SKM-1 treated with dmso at 0.1 percent for 144 hours (cell line): ENCODE measurements around the gene SLFNL1.

ENCODE experiments used
- DNase-seq: peaks from one replicate; lab custom pipeline; 2025; ENCODE audit not compliant: unreplicated experiment; lab: John Stamatoyannopoulos, UW

Gene SLFNL1

DNA sequence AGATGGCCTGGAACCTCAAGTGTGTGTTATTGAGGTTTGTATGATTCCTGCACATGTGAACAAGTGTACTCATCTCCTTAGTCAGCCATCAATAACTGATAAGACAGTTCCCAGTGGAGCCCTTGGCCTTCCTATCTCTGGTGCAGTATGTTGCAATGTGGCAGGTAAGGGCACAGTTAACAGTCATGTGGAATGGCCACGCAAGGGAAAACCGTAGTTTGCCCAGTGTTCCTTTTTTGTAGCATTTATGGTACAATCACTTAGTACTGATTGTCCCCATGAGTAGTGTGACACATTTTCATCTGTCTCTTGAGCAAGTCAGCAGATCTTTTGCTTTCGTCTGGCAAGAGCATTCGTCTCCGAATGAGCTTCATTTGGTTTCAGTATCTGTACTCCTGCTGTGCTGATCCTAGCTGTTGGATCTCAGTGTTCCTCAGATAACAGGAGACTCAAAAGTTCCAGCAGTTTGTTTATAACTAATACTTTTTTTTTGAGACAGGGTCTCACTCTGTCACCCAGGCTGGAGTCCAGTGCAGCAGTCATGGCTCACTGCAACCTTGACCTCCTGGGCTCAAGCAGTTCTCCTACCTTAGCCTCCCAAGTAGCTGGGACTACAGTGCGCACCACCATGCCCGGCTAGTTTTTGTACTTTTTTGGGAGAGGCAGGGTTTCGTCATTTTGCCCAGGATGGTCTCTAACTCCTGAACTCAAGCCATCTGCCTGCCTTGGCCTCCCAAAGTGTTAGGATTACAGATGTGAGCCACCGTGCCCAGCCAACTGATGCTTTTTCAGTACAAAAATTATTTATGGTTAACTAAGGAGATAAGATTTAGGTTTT lies 33.9 kb downstream of the SLFNL1 start:
- no peak for DNase-seq

DNA sequence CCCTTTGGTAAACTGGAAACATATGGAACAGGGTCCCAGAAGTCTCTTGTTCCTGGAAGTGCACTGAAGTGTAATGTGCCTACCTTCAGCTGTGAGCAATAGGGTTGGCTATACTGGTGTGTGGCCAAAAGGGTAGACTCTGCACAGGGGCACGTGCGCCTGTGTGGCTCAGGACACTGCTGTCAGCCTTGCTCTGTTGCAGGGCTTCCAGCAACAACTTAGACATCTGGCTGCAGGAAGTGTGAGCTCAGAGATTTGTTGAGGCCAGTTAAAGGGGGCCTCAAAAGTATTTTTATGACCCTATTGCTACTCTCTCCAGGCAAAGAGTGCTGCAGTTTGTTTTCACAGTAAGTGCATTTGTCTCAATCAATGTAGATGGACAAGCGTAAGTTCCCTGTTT lies 34.6 kb downstream of the SLFNL1 start:
- DNase-seq: no peak

DNA sequence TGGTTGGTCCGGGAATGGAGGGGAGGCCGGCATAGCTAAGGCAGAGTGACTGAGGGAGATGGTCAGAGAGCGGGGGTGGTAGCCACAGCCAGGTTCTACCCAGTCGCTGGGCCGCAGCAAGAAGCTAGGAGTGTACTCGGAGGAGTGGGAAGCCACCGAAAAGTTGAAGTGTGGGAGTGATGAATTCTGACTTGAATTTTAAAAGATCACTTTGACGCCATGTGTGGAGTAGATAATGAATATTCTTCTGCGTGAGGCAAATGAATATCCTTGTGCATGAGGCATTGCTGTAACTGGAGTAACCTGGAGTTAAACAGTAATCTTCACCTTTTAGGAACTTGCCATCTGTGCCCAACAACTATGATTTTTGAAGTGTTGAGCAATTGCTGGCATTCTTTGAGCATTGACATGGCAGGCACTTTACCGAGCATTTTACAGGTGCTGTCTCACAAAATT lies 35.2 kb downstream of the SLFNL1 start:
- no peak for DNase-seq

DNA sequence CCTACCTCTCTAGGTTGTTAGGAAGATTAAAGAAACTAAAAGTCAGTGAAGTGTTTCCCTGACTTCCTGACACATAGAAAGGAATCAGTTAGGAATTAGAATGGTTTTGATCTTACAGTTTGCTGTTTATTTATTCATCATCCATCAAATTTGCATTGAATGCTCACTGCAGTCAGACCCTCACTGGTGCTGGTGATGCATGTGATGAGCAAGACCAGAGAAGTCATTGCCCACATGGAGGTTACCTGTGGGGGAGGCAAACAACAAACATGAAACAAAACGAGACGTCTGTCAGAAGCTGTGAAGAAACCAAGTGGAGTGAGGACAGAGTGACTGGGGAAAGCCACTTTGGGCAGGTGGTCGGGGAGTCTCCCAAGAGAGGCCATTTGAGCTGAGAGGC lies 35.6 kb downstream of the SLFNL1 start:
- DNase-seq: no peak

DNA sequence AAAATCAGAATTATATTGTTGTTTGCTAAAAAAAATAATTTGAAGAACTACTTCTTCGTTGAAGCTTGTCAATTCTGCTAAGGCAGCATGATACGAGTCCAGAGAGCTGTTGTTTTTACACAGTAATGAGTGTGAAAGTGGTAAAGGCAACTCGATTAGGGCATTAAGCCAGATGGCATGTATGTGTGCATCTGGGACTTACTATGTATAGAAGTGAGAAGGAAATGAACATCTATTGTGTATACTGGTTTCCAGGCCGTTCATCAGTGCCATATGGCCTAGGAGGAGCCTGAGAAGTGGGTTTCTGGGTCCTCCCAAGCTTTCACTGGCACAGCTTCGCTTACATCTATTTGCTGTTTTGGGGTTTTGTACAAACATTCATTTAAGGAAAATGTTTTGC lies 36.4 kb downstream of the SLFNL1 start:
- DNase-seq: no peak

DNA sequence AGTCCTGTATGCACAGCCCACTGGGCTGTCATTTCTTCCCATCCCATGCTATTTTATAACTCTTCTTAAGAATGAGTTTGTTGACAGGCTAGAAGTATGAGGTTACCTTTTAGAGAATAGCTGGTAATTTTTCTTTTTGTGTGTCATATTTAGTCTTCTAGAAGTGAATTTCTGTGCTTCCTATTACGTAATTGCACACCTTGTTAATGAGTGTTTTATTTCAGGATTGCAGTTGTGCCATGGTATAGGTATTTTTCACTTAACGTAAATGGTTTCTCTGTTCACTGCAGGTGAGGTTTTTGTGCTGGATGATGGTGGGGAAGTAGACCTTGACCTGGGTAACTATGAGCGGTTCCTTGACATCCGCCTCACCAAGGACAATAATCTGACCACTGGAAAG lies 37.0 kb downstream of the SLFNL1 start:
- DNase-seq: no peak

DNA sequence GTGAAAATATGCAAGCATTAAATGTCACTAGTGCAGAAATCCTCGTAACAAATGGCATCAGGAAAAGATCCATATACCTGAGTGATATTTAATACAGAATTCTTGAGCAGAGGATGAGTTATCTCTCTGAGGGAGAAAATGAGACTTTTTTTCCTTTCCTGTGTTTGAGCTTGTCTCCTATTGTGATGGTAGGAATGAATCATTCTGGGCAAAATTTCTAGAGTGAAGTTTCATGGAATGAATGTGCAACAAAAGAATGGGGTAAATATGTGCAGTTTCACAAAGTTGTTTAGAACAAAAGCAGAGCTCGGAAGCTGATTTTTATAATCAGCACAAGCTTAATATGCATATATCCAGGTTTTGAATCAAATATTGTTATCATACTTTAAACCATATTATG lies 37.5 kb downstream of the SLFNL1 start:
- DNase-seq: no peak

DNA sequence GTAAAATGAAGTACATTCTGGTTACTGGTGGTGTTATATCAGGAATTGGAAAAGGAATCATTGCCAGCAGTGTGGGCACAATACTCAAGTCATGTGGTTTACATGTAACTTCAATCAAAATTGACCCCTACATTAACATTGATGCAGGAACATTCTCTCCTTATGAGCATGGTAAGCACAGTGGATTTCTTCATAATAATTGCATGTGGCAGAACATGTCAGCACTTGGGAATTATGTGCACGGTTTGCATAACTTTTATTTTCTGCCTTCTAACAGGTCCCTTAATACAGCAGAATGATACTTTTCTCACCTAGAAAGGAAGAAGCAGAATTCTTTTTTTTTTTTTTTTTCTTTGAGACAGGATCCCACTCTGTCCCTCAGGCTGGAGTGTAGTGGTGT lies 38.2 kb downstream of the SLFNL1 start:
- no peak for DNase-seq

DNA sequence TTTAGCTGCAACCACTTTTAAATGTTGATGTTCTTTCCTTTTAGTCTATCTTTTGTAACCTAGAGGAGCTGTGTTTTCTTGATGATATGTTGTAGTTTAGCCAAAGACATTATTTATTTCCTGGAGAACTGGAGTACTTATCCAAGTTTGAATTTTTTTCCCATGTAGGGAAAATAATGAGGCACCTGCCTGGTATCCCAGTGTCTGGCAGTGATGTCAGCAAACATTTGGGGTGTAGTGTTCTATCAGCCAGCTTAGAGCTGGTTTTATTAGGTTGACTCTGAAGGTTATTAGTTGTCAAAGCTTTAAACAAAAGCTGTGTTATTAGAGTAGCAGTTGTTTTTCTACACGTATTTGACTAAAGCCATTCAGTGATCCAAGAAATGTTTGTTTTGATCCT lies 38.8 kb downstream of the SLFNL1 start:
- no peak for DNase-seq

DNA sequence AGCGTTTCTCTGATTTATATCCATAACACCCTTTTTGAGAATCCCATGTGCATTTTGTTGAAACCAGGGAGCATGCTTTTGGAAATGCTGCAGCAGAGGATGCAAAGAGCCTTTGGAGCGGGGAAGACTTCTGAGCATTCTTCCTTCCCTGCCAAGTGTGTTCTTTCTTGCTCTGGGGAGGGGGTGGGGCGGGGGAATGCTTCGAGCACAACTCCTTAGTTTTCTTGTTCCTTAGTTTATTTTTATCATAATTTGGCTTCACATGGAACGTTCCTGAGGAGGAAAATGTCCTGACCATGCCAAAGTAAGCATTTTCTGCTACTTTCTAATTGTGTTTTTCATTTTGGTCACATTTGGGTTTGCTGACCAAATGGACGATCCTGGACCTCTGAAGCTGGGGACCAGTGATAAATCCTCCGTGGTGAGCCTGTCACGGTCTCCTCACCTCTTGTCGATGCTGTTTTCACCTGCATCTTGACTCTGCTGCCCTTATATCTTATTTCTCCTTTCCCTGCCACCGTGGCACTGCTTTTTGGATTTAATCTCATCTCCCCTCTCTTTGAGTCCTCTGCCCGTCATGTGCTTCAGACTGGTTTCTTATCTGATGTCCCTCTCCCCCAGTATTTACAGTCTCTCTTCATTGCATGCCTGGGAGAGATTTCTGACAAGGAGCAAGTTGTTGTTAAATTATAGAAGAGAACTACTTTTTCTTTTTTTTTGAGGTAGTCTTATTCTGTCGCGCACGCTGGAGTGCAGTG lies 39.7 kb downstream of the SLFNL1 start:
- no peak for DNase-seq

DNA sequence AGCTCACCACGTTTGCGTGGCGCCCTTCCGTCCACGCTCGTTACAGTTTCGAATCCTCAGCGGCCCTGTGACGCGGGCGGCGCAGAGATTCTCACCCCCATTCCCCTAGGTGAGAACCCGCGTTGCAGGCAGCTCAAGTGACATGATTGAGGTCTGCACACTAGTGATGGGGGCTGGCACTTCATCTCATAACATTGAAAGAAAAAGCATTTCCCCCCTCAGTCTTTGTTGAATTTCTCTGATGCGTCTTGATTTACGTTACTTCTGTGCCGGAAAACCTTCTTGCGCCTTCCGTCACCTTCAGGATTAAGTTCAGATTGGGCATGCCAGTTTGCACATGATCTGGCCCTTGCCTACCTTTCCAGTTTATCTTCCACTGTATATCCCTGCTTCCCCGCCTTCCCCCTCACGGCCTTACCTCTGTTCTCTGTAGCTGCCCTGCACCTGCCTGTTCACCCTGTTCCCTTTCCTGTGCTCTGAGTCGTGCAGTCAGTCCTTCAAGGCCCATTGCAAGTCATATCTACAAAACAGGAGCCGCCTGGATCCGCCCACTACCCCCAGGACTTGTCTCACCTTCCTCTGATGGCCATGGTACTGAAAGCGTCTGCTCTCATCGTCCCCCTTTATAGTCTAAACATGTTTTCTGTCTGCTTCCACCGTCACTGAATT lies 40.9 kb downstream of the SLFNL1 start:
- peak; percentile 30 for DNase-seq

DNA sequence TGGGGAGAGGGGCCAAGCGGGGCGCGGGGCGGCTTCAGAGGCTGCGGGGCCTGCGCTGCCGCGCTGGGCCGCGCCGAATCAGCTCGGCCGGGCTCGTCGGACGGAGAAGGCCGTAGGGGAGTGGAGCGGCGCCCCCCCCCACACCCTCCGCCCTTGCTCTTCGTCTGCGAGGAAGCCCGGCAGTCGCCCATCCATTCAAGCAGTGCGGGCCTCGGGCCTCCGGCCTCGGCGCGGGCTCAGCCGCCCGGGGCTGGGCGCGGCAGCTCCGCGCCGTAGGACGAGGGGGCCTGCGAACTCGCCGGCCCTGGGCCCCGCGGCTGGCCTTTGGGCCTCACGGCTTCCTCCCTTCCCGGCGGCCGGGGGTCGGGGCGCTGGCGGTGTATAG lies 41.5 kb downstream of the SLFNL1 start:
- no peak for DNase-seq

DNA sequence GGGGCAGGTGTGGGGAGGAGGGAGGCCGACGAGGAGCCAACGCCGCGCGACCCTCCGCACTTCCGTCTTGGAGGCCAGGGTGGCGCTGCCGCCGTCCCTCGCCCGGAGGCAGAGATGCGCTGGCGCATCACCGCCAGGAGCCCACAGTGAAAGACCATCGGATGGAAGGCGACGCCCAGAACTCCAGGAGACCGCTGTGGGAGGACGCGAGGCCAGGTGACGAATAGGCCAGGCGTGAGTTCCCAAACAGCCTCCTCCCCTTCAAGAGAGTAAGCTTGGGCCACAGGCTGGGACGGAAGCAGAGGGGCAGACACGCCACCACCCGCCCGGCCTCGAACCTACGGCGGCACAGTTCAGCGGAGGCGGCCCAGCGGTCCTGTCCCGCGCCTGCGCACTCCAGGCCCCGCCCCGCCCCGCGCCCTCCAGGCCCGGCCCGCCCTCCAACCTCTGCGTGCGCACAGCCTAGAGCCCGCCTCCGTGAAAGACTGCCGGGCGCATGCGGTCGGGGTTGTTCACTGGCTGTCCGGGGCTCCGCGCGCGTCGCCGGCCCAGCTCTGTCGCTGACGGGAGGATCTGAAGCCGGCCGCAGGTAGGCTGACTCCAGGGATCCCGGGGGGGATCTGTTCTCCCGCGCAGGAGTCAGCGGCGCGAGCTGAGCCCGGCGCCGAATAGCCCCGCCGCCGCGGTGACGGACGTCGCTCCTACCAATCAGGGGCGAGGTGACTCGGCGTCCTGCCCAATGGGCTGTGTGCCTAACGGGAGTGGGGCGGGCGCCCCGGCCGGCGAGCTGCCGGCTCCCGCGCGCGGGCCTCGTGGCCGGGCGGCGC lies 42.1 kb downstream of the SLFNL1 start, which contains the start of gene CTPS1:
Gene CTPS1 (plus strand): TSS at position 456 of the 827 bp plus-strand sequence. CDS start 3,595 bp downstream, outside the sequence.
- peak; percentile 89 for DNase-seq

DNA sequence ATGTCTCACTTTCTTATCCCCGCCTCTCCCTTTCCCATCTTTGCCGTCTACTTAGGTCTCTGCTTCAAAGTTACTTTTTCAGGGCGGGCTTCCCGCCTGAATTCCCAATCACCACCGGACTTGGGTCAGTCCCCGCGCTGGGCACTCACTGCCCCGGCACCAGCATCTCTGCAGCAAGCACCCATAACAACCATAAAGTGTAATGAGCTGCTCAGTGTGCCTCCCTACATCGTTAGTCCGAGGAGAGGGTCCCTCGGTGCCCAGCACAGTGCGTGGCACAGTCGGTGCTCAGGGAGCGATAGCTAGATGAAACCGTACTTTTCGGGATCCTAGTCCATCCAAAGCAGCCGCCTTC lies 42.7 kb downstream of the SLFNL1 start:
- DNase-seq: no peak

DNA sequence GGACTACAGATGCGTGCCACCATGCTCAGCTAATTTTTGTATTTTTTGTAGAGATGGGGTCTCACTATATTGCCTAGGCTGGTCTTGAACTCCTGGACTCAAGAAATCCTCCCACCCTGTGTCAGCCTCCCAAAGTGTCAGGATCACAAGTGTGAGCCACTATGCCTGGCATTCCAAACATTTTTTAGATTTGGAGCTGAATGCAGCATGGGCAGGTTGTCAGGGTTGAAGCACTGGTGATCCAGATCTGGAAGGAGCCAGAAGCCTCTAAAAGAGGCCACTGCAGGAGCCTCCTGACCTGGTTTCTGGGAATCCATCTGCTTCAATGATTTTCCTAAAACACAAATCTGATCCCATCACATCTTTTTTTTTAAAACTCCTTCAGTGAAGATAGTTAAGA lies 43.8 kb downstream of the SLFNL1 start:
- no peak for DNase-seq

DNA sequence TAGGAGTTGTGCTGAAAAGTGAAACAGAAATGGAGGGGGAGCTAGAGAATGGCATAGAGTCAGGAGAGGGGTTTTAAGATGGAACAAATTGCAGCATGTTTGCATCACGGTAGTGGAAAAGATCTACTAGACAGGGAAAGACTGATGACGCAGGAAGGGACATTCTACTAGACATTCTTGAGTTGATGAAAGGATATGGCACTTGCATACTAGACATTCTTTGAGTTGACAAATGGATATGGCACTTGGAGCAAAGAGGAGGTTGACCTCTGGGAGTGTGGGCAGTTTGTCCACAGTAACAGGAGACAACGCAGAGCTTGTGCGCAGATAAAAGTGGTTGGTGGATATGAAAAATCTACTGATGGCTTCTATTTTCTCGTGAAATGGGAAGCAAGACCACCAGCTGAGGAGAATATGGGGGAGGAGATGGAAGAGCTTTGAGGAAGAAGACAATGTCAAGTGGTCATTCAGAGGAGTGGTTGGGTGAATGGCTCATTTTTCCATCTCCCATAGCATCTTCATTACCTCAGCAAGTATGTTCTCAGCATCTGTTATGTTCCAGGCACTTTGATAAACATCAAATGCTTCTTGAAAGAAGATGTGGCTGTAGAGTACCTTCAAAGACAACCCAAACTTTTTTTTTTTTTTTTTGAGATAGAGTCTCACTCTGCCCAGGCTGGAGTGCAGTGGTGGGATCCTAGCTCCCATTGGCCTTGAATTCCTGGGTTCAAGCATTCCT lies 44.4 kb downstream of the SLFNL1 start:
- no peak for DNase-seq

DNA sequence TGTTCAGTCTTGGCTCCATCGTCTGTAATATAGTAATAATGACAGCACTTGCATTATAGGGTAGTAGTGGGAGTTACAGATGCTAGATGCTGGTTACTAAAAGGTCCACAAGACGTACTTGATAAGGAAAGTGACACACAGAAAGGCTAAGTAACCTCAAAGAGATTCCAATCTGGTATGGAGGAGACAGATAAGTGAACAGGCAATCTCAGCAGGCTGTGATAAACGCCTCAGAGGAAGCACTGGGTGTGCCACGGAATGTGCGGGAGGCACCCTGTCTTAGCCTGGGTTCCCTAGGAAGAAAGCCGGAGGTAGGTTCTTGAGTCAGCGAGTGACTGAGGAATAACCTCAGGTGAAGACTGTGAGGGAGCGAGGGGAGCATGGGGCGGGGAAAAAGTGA lies 46.6 kb downstream of the SLFNL1 start:
- no peak for DNase-seq

DNA sequence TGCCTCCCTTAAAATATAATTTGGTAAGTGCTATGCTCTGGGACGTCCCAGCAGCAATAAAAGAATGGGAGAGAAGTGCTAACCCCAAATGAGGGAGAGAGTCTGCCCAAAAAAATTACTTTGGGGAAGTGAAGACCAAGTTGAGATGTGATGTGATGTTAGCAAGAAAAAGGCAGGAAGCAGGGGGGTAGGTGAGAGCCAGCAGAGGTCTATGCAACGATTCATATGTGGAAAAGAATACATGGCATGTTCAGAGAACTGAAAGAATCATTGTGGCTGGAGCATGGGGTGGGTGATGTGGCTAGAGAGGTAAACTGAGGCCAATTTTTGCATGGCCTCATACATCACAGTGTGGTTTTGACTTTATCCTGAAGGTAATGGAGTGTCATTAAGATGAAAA lies 47.6 kb downstream of the SLFNL1 start:
- peak; percentile 25 for DNase-seq

DNA sequence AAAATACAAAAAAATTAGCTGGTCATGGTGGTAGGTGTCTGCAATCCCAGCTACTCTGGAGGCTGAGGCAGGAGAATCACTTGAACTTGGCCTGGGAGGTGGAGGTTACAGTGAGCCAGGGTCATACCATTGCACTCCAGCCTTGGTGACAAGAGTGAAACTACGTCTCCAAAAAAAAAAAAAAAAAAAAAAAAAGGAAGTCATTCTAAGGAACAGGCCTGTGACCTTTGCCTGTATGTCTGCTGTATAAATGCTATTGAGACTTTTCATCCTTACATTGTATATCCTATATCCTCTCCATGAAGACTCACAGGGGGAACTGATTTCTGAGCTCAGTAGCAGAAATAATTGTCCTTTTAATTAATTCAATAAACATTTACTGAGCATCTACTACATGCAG lies 49.6 kb downstream of the SLFNL1 start:
- peak; percentile 53 for DNase-seq

DNA sequence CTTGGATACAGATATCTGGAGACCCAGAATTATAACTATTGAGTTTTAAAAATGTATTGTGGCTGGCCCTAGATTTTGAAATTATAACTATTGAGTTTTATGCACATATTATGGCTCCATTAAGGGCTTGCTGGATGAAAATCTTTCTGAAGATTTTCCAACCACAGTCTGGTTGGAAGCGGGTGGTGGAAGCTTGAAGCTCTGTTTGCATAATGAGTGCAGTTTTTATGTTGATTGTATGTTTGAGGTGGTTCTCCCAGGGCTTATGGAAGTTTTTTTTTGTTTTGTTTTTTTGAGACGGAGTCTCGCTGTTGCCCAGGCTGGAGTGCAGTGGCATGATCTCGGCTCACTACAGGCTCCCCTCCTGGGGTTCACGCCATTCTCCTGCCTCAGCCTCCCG lies 52.1 kb downstream of the SLFNL1 start:
- no peak for DNase-seq
